ENCODE results near the gene CC2D2B. TPM values are rescaled to one million over a fixed set of nuclear protein-coding genes. Genes with fewer than 3 reads are reported as not detected.

CC2D2B gene
- 2.5 TPM for total RNA-seq

GRCh38 chr10:95907456-95908253 lies at the start of gene CC2D2B:
CC2D2B (plus strand) TSS chr10:95907975; CDS start chr10:95911324, 3,349 bp downstream.

GRCh38 chr10:96043033-96043892 lies 135.5 kb downstream of the CC2D2B start, which contains the start of gene CCNJ:
CCNJ (plus strand) TSS chr10:96043583; CDS start chr10:96044394, 811 bp downstream.

Other genes starting within 250 kb of the CC2D2B start
- gene TCTN3, start 214.0 kb upstream of the CC2D2B start, total RNA-seq = 31.3 TPM
- gene ENTPD1, start 151.8 kb upstream of the CC2D2B start, total RNA-seq = 27.6 TPM
- gene CCNJ, start 135.6 kb downstream of the CC2D2B start, total RNA-seq = 18.9 TPM
- gene ZNF518A, start 222.3 kb downstream of the CC2D2B start, total RNA-seq = 74.9 TPM